Immature natural killer cell (primary cell): Measurements from ENCODE around the gene SPOUT1. TPM values are rescaled to one million over a fixed set of nuclear protein-coding genes. Genes with fewer than 3 reads are reported as not detected.
"Not testable (repeated sequence)": the region's sequence is repeated elsewhere in the genome, so short reads cannot be mapped to it uniquely, and the experiment has no call there.

Experiments
- DNase-seq, 3 donors: peaks; one replicate each; pipeline ENCODE4 v3.0.0; 2022; ENCODE audit warnings: mixed read lengths in 1 of 3
- H3K27ac Mint-ChIP-seq, 6 donors: one replicate each; pipeline ENCODE4 v1.8.0; 2020; ENCODE audit warnings: mixed read lengths in 6 of 6, mild to moderate bottlenecking in 5 of 6, inconsistent platforms in 4 of 6, moderate library complexity in 3 of 6
- H3K27me3 Mint-ChIP-seq, 3 donors: one replicate each; pipeline ENCODE4 v1.8.0; 2020 to 2021; ENCODE audit warnings: low read depth in 3 of 3, mild to moderate bottlenecking in 3 of 3, mixed read lengths in 3 of 3, moderate library complexity in 3 of 3, inconsistent platforms in 1 of 3
- H3K36me3 Mint-ChIP-seq, 3 donors: one replicate each; pipeline ENCODE4 v1.8.0; 2020; ENCODE audit warnings: mixed read lengths in 3 of 3, inconsistent platforms in 2 of 3, mild to moderate bottlenecking in 2 of 3
- H3K4me1 Mint-ChIP-seq, 2 donors: one replicate each; pipeline ENCODE4 v1.8.0; 2020; ENCODE audit warnings: inconsistent platforms in 2 of 2, mild to moderate bottlenecking in 2 of 2, mixed read lengths in 2 of 2, moderate library complexity in 1 of 2
- H3K4me3 Mint-ChIP-seq, 5 donors: one replicate each; pipeline ENCODE4 v1.8.0; 2020; ENCODE audit warnings: mild to moderate bottlenecking in 5 of 5, mixed read lengths in 5 of 5, inconsistent platforms in 3 of 5, moderate library complexity in 3 of 5
- H3K9me3 Mint-ChIP-seq, 6 donors: one replicate each; pipeline ENCODE4 v1.8.0; 2020; ENCODE audit warnings: mild to moderate bottlenecking in 6 of 6, mixed read lengths in 6 of 6, inconsistent platforms in 4 of 6, moderate library complexity in 3 of 6
- polyA plus RNA-seq, 3 donors: library from polyadenylated mRNA; unstranded; fragments of 300-500 nt; fragmentation: Illumina TruSeq; gene quantifications; one replicate each; pipeline ENCODE4 v1.2.3, GENCODE V29; 2021

SPOUT1 gene
- polyA plus RNA-seq, 3 donors from 2014 or later = 54.2 to 82.1 (median 64.7) TPM

DNA sequence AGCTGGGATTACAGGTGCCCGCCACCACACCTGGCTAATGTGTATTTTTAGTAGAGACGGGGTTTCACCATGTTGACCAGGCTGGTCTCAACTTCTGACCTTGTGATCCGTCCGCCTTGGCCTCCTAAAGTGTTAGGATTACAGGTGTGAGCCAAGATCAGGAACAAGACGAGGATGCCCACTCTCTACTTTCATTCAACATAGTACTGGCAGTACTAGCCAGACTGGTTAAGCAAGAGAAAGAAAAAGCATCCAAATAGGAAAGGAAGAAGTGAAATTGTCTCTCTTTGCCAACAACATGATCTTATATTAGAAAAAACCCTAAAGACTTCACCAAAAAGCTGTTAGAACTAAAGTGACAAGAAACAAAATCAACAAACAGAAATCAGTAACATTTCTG lies 18.7 kb downstream of the SPOUT1 start:
- H3K27ac Mint-ChIP-seq = peak overlapping the region in 1 of 6 donors; percentile 48

DNA sequence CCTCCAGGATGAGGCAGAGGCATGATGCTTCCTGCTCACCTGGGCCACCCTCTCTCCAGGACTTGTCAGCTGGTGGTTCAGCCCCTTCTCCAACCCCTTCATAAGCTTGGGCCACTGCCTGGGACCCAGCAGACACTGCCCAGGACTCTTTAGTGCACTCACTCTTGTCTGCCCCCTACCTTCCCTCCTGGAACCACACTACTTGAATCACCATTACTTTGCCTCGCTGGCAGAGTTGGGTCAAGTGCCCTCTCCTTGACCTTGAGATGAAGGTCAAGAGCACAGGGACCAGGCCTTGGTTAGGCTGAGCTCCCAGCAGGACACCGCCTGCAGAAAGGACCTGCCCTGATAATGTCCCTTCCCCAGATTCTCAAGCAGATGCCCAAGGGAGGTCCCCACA lies 19.8 kb downstream of the SPOUT1 start:
- Mint-ChIP-seq H3K4me3 (no peak overlapping the region), H3K9me3 (no peaks in the 10 kb centered on the region), H3K4me1 (no peaks in the 10 kb centered on the region), H3K36me3 (peaks cover 0 to 5% (median 0%) of the 10 kb centered on the region in 3 donors), H3K27me3 (peaks cover 0 to 1% (median 0%) of the 10 kb centered on the region in 3 donors), H3K27ac (peak overlapping the region in 2 of 6 donors; percentile 37 to 58)
- DNase-seq = no peak

More for the DNA sequence above, 18.7 kb downstream of the SPOUT1 start:
- no peak overlapping the region for H3K4me3 Mint-ChIP-seq
- no peaks in the 10 kb centered on the region for H3K9me3 Mint-ChIP-seq
- H3K36me3 Mint-ChIP-seq = peaks cover 0 to 5% (median 0%) of the 10 kb centered on the region in 3 donors
- no peaks in the 10 kb centered on the region for H3K27me3 Mint-ChIP-seq
- no peaks in the 10 kb centered on the region for H3K4me1 Mint-ChIP-seq
- no peak for DNase-seq

DNA sequence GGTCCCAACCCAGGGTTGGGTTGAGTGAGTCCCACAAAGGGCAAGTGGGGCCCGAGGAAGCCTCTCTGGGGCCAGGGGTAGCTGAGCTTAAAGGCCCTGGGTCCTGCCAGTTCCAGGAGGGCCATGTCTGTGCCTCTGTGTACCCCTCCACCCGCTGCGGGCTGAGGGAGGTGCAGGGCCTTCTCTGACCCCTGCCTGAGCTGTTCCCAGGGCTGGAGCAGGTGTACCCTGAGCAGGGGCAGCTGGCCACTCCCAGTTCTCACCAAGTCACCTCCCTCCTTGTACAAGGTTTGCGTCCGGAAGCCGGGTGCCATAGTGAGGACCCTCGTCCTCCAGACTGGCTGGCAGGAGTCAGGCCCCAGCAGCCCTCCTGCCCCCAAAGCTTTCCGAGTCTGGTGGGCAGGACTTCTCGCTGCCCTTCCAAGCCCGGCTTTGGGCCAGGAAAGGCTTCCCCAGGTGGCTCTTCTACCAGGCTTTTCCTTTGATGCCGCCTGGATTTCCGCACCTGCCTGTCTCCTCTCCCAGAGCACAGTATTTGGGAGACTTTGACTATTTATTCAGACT lies 20.5 kb downstream of the SPOUT1 start:
- H3K27ac Mint-ChIP-seq = no peak overlapping the region
- H3K27me3 Mint-ChIP-seq = peaks cover 0 to 1% (median 0%) of the 10 kb centered on the region in 3 donors

DNA sequence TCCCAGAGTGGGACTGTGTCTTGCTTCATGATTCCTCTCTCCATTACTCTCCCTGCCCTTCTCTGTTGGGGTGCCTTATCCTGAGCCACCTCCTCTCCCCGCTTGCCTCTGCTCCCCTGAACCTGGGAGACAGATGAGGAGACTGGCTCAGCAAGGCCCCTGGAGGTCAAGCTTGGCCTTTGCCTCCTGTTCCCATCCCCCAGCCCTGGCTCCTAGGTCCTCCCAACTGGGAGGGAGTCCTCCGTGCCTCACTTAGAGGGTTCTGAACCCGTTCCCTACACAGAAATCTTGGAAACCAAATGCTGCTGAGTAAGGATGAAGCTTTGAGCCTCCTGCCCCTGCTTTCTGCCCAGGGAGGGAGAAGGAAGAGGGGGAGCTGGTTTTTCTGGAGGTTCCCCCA lies 21.1 kb downstream of the SPOUT1 start:
- Mint-ChIP-seq H3K4me1 (no peaks in the 10 kb centered on the region), H3K4me3 (no peak overlapping the region), H3K36me3 (peaks cover 3 to 10% (median 4%) of the 10 kb centered on the region in 3 donors), H3K27me3 (peaks cover 0 to 1% (median 0%) of the 10 kb centered on the region in 3 donors), H3K9me3 (no peaks in the 10 kb centered on the region), H3K27ac (peak overlapping the region in 2 of 6 donors; percentile 35 to 56)
- no peak for DNase-seq

More for the DNA sequence above, 20.5 kb downstream of the SPOUT1 start:
- no peak overlapping the region for H3K4me3 Mint-ChIP-seq
- H3K36me3 Mint-ChIP-seq = peaks cover 0 to 5% (median 0%) of the 10 kb centered on the region in 3 donors
- no peaks in the 10 kb centered on the region for H3K4me1 Mint-ChIP-seq
- no peaks in the 10 kb centered on the region for H3K9me3 Mint-ChIP-seq
- no peak for DNase-seq

DNA sequence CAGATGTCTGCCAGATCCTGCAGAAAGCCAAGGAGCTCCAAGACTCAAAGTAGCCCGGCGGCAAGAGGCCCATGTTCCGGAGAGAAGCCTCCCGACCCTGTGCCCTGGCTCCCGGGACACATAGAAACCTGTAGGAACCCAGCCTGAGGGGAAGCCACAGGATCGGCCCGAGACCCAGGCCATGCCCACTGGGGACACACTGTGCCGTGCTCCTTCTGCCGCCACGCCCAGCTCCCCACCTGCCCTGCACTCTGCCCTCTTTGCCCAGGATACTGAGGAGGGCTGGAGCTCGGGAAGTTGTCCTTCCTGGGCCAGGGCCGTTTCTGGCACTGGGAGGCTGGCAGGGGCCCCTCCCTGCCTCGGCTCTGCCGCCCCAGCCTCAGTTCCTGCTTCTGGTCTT lies 21.8 kb downstream of the SPOUT1 start:
- peaks cover 0 to 1% (median 0%) of the 10 kb centered on the region in 3 donors for H3K27me3 Mint-ChIP-seq
- DNase-seq = no peak
- no peak overlapping the region for H3K4me3 Mint-ChIP-seq
- H3K4me1 Mint-ChIP-seq = no peaks in the 10 kb centered on the region
- peaks cover 6 to 18% (median 7%) of the 10 kb centered on the region in 3 donors for H3K36me3 Mint-ChIP-seq
- no peaks in the 10 kb centered on the region for H3K9me3 Mint-ChIP-seq
- H3K27ac Mint-ChIP-seq = peak overlapping the region in 2 of 6 donors; percentile 34 to 46

GRCh38 chr9:128805661-128806060 lies 23.9 kb downstream of the SPOUT1 start:
- Mint-ChIP-seq H3K9me3 (no peaks in the 10 kb centered on the region), H3K36me3 (peaks cover 7 to 28% (median 10%) of the 10 kb centered on the region in 3 donors), H3K27me3 (peaks cover 0 to 4% (median 0%) of the 10 kb centered on the region in 3 donors), H3K27ac (no peak overlapping the region), H3K4me1 (no peaks in the 10 kb centered on the region), H3K4me3 (no peak overlapping the region)
- DNase-seq = no peak

DNA sequence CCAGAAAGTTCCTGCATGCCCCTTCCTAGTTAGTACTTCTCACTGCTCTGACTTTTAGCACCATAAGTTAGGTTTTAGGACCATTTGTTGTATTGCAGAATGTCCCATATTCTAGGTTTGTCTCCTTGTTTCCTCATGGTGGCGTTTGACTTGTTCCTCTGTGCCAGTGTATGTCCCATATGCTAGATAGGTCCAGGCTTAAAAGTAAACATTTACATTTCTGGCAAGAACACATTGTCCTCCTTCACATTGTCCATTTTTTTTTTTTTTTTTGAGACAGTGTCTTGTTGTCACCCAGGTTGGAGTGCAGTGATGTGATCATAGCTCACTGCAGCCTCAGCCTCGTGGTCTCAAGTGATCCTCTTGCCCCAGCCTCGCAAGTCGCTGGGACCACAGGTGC lies 27.1 kb downstream of the SPOUT1 start:
- peaks cover 0 to 4% (median 0%) of the 10 kb centered on the region in 3 donors for H3K27me3 Mint-ChIP-seq

GRCh38 chr9:128800061-128800460 lies 29.5 kb downstream of the SPOUT1 start:
- no peaks in the 10 kb centered on the region for H3K4me1 Mint-ChIP-seq
- no peak for DNase-seq
- no peak overlapping the region for H3K27ac Mint-ChIP-seq
- H3K27me3 Mint-ChIP-seq = peaks cover 0 to 3% (median 0%) of the 10 kb centered on the region in 3 donors
- no peaks in the 10 kb centered on the region for H3K9me3 Mint-ChIP-seq
- H3K4me3 Mint-ChIP-seq = no peak overlapping the region
- H3K36me3 Mint-ChIP-seq = peaks cover 11 to 36% (median 11%) of the 10 kb centered on the region in 3 donors

More for the DNA sequence above, 27.1 kb downstream of the SPOUT1 start:
- H3K4me1 Mint-ChIP-seq = no peaks in the 10 kb centered on the region
- no peaks in the 10 kb centered on the region for H3K9me3 Mint-ChIP-seq
- no peak for DNase-seq
- H3K4me3 Mint-ChIP-seq = no peak overlapping the region
- peaks cover 11 to 36% (median 11%) of the 10 kb centered on the region in 3 donors for H3K36me3 Mint-ChIP-seq
- H3K27ac Mint-ChIP-seq = peak overlapping the region in 1 of 6 donors; percentile 39

DNA sequence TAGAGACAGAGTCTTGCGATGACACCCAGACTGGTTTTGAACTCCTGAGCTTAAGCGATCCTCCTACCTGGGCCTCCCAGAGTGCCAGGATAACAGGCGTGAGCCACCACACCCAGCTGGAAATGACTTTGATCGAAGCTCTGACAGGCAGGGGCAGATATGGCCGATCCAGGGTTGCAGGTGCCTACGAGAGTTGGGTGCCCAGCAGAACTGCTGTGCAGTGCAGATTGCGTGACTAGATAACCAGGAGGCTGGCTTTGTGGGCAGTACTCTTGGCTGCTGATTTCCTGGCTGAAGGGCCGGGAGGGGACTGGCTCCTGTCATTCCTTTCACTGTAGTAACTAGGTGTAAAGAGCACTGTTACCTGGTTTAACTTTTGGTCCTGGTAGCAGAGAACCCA lies 30.7 kb downstream of the SPOUT1 start:
- Mint-ChIP-seq H3K27me3 (peaks cover 0 to 3% (median 0%) of the 10 kb centered on the region in 3 donors), H3K27ac (peak overlapping the region in 2 of 6 donors; percentile 23 to 59), H3K36me3 (peaks cover 11 to 36% (median 12%) of the 10 kb centered on the region in 3 donors), H3K4me1 (peaks cover 0 to 1% of the 10 kb centered on the region in 2 donors), H3K9me3 (no peaks in the 10 kb centered on the region), H3K4me3 (no peak overlapping the region)
- no peak for DNase-seq

DNA sequence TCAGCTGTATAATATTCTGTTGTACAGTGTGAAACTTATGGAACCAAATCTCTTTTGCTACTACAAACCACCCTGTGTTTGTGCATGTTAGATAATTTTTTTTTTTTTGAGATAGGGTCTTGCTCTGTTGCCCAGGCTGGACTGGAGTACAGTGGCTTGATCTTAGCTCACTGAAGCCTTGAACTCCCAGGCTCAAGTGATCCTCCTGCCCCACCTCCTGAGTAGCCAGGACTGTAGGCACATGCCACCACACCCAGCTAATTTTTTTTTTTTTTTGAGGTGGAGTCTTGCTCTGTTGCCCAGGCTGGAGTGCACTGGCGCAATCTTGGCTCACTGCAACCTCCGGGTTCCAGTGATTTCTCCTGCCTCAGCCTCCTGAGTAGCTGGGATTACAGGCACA lies 34.6 kb downstream of the SPOUT1 start:
- H3K9me3 Mint-ChIP-seq, H3K4me3 Mint-ChIP-seq, H3K27me3 Mint-ChIP-seq, DNase-seq: not testable (repeated sequence)
- Mint-ChIP-seq H3K4me1 (peaks cover 0 to 19% of the 10 kb centered on the region in 2 donors), H3K27ac (peak overlapping the region in 1 of 6 donors; percentile 40), H3K36me3 (peaks cover 5 to 23% (median 8%) of the 10 kb centered on the region in 3 donors)

- Mint-ChIP-seq H3K27ac (peak overlapping the region in 2 of 6 donors; percentile 24 to 65), H3K27me3 (no peaks in the 10 kb centered on the region), H3K9me3 (no peaks in the 10 kb centered on the region), H3K36me3 (peaks cover 4 to 14% (median 5%) of the 10 kb centered on the region in 3 donors), H3K4me1 (peaks cover 9 to 34% of the 10 kb centered on the region in 2 donors), H3K4me3 (no peak overlapping the region)
- no peak for DNase-seq
Observed at GRCh38 chr9:128792978-128793686, 36.5 kb downstream of the SPOUT1 start.

GRCh38 chr9:128792134-128792533 lies 37.5 kb downstream of the SPOUT1 start:
- no peak overlapping the region for H3K27ac Mint-ChIP-seq
- H3K36me3 Mint-ChIP-seq = peaks cover 4 to 14% (median 5%) of the 10 kb centered on the region in 3 donors
- H3K9me3 Mint-ChIP-seq = no peaks in the 10 kb centered on the region
- H3K4me1 Mint-ChIP-seq = peaks cover 18 to 42% of the 10 kb centered on the region in 2 donors
- H3K4me3 Mint-ChIP-seq = no peak overlapping the region
- H3K27me3 Mint-ChIP-seq = no peaks in the 10 kb centered on the region
- DNase-seq = no peak

DNA sequence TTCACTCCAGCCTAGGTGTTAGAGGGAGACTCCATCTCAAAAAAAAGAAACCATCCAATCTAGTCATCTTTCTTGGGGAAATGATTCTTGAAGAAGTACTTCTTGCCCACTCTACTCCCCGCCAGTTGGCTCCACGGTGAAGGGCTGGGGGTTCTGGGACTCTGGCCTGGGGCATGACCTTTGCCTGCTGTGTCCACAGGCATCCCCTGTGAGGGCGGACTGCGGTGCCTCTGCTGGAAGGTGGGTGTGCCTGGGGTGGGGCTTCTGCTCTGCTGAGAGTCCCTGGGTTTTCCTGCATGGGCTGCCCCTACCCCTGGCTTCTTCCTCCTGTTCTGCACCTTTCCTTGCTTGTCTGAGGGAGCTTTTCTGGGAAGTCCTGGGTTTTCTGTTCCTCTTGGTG lies 39.1 kb downstream of the SPOUT1 start:
- peaks cover 0 to 6% (median 0%) of the 10 kb centered on the region in 3 donors for H3K27me3 Mint-ChIP-seq
- DNase-seq = no peak
- H3K36me3 Mint-ChIP-seq = peaks cover 4 to 14% (median 5%) of the 10 kb centered on the region in 3 donors
- H3K9me3 Mint-ChIP-seq = no peaks in the 10 kb centered on the region
- peak overlapping the region in 1 of 6 donors; percentile 61 for H3K27ac Mint-ChIP-seq
- H3K4me3 Mint-ChIP-seq = peak overlapping the region in 1 of 5 donors; percentile 3
- peaks cover 21 to 42% of the 10 kb centered on the region in 2 donors for H3K4me1 Mint-ChIP-seq

- DNase-seq = no peak
- Mint-ChIP-seq H3K36me3 (peaks cover 0 to 9% (median 4%) of the 10 kb centered on the region in 3 donors), H3K27ac (peak overlapping the region; percentile 53 to 95 (median 86)), H3K4me1 (peaks cover 21 to 36% of the 10 kb centered on the region in 2 donors), H3K4me3 (peak overlapping the region; percentile 87 to 92 (median 90)), H3K9me3 (no peaks in the 10 kb centered on the region), H3K27me3 (peaks cover 0 to 7% (median 0%) of the 10 kb centered on the region in 3 donors)
Observed at GRCh38 chr9:128788445-128788844, 41.1 kb downstream of the SPOUT1 start.
